Thymus (tissue), 11 donors: Measurements from ENCODE around the gene PNPLA4. TPM values are rescaled to one million over a fixed set of nuclear protein-coding genes. Genes with fewer than 3 reads are reported as not detected.

Experiments used
- DNase-seq, 9 donors: peaks; one replicate each; pipeline ENCODE4 v3.0.0-alpha.2; 2013; ENCODE audit warnings: low spot score in 9 of 9, low read depth in 6 of 9, missing footprints in 1 of 9
- H3K27ac ChIP-seq, 2 donors: one replicate each; pipeline ENCODE4 v1.5.1; 2013; ENCODE audit warnings: control low read depth in 1 of 2, low read depth in 1 of 2, low read length in 1 of 2, mild to moderate bottlenecking in 1 of 2, moderate library complexity in 1 of 2
- H3K27me3 ChIP-seq, 2 donors: one replicate each; pipeline ENCODE4 v1.5.1; 2013; ENCODE audit warnings: low read length in 1 of 2; ENCODE audit not compliant: control insufficient read depth in 2 of 2, insufficient read depth in 1 of 2
- H3K36me3 ChIP-seq, 2 donors: one replicate each; pipeline ENCODE4 v1.5.1; 2013; ENCODE audit warnings: low read length in 1 of 2, mild to moderate bottlenecking in 1 of 2, moderate library complexity in 1 of 2; ENCODE audit not compliant: control insufficient read depth in 2 of 2, insufficient read depth in 2 of 2
- H3K4me1 ChIP-seq, 2 donors: one replicate each; pipeline ENCODE4 v1.5.1; 2013; ENCODE audit warnings: low read length in 2 of 2; ENCODE audit not compliant: control insufficient read depth in 2 of 2, insufficient read depth in 2 of 2
- H3K4me3 ChIP-seq, 2 donors: one replicate each; pipeline ENCODE4 v1.5.1; 2013; ENCODE audit warnings: low read length in 2 of 2, control low read depth in 1 of 2, mild to moderate bottlenecking in 1 of 2
- H3K9me3 ChIP-seq, 2 donors: one replicate each; pipeline ENCODE4 v1.5.1; 2013; ENCODE audit warnings: low read length in 1 of 2, mild to moderate bottlenecking in 1 of 2; ENCODE audit not compliant: control insufficient read depth in 2 of 2, insufficient read depth in 1 of 2
- WGBS: extraction: QIAGEN DNeasy Blood & Tissue Kit; methylation state at CpG from one replicate; pipeline ENCODE4 v1.1.7; 2013; 5-methylcytosine and 5-hydroxymethylcytosine counted together
- polyA plus RNA-seq: library from polyadenylated mRNA; stranded (reverse); fragments of 200-250 nt; gene quantifications from one replicate; pipeline ENCODE4 v1.2.3, GENCODE V29; 2013
- total RNA-seq: library from RNA; stranded (reverse); fragments of 120-200 nt; gene quantifications from one replicate; pipeline ENCODE4 v1.2.4, GENCODE V29; 2013
- donor health status: healthy.

Gene PNPLA4
- total and polyA plus RNA-seq, 2 donors, result 9.1 to 18.3 TPM

GRCh38 chrX:7946960-7947359 is 19.7 kb upstream of the PNPLA4 start:
- no peak for DNase-seq
- H3K4me1 ChIP-seq, result no peaks in the 10 kb centered on the region
- no peaks in the 10 kb centered on the region for H3K36me3 ChIP-seq
- peaks cover 0 to 3% of the 10 kb centered on the region in 2 donors for H3K27me3 ChIP-seq
- no peak overlapping the region for H3K4me3 ChIP-seq
- no peak overlapping the region for H3K27ac ChIP-seq
- 84% methylated on average over 2 of the region's 2 CpGs for WGBS
- H3K9me3 ChIP-seq, result no peaks in the 10 kb centered on the region

- WGBS, result 93% methylated on average over 6 of the region's 6 CpGs
- Histone ChIP-seq H3K4me1 (no peaks in the 10 kb centered on the region), H3K27ac (no peak overlapping the region), H3K4me3 (no peak overlapping the region), H3K9me3 (no peaks in the 10 kb centered on the region), H3K27me3 (peaks cover 0 to 3% of the 10 kb centered on the region in 2 donors), H3K36me3 (no peaks in the 10 kb centered on the region)
- no peak for DNase-seq
These were observed 16.5 kb upstream of the PNPLA4 start for GRCh38 chrX:7943600-7944245.

- DNase-seq, result peak in 2 of 9 donors; percentile 21 to 35
- WGBS, result 41% methylated on average over 3 of the region's 3 CpGs
- H3K9me3 ChIP-seq, result no peaks in the 10 kb centered on the region
- no peaks in the 10 kb centered on the region for H3K4me1 ChIP-seq
- H3K4me3 ChIP-seq, result no peak overlapping the region
- H3K36me3 ChIP-seq, result no peaks in the 10 kb centered on the region
- H3K27me3 ChIP-seq, result no peaks in the 10 kb centered on the region
- H3K27ac ChIP-seq, result no peak overlapping the region
These were observed 14.3 kb upstream of the PNPLA4 start for GRCh38 chrX:7941390-7942042.

GRCh38 chrX:7934026-7934425 is 6.8 kb upstream of the PNPLA4 start:
- H3K9me3 ChIP-seq, result no peaks in the 10 kb centered on the region
- H3K4me3 ChIP-seq, result no peak overlapping the region
- H3K4me1 ChIP-seq, result no peaks in the 10 kb centered on the region
- no peak overlapping the region for H3K27ac ChIP-seq
- H3K36me3 ChIP-seq, result no peaks in the 10 kb centered on the region
- DNase-seq, result no peak
- WGBS, result over 99% methylated on average over 2 of the region's 2 CpGs
- no peaks in the 10 kb centered on the region for H3K27me3 ChIP-seq

GRCh38 chrX:7926914-7927258 is 327 bp downstream of the PNPLA4 start:
- H3K27ac ChIP-seq, result peak overlapping the region; percentile 39 to 80
- H3K9me3 ChIP-seq, result no peaks in the 10 kb centered on the region
- no peaks in the 10 kb centered on the region for H3K27me3 ChIP-seq
- H3K4me1 ChIP-seq, result peaks cover 0 to 11% of the 10 kb centered on the region in 2 donors
- peaks cover 0 to 6% of the 10 kb centered on the region in 2 donors for H3K36me3 ChIP-seq
- DNase-seq, result no peak
- WGBS, result 13% methylated on average over 20 of the region's 20 CpGs
- H3K4me3 ChIP-seq, result peak overlapping the region; percentile 54 to 56

- Histone ChIP-seq H3K4me3 (peak overlapping the region in 1 of 2 donors; percentile 54), H3K36me3 (peaks cover 0 to 6% of the 10 kb centered on the region in 2 donors), H3K27ac (peak overlapping the region in 1 of 2 donors; percentile 39), H3K9me3 (no peaks in the 10 kb centered on the region), H3K4me1 (peaks cover 0 to 11% of the 10 kb centered on the region in 2 donors), H3K27me3 (no peaks in the 10 kb centered on the region)
- 92% methylated on average over 5 of the region's 5 CpGs for WGBS
- DNase-seq, result no peak
These were observed 712 bp downstream of the PNPLA4 start for GRCh38 chrX:7926501-7926900.

- WGBS, result 34% methylated on average over 9 of the region's 9 CpGs
- peaks cover 0 to 6% of the 10 kb centered on the region in 2 donors for H3K36me3 ChIP-seq
- peaks cover 0 to 11% of the 10 kb centered on the region in 2 donors for H3K4me1 ChIP-seq
- H3K4me3 ChIP-seq, result no peak overlapping the region
- peak; percentile 40 to 91 (median 62) for DNase-seq
- no peak overlapping the region for H3K27ac ChIP-seq
- no peaks in the 10 kb centered on the region for H3K9me3 ChIP-seq
- no peaks in the 10 kb centered on the region for H3K27me3 ChIP-seq
These were observed 1.2 kb downstream of the PNPLA4 start for GRCh38 chrX:7925867-7926472.

- 98% methylated on average over 12 of the region's 12 CpGs for WGBS
- Histone ChIP-seq H3K4me1 (peaks cover 0 to 3% of the 10 kb centered on the region in 2 donors), H3K9me3 (no peaks in the 10 kb centered on the region), H3K27me3 (no peaks in the 10 kb centered on the region), H3K27ac (no peak overlapping the region), H3K4me3 (no peak overlapping the region), H3K36me3 (peaks cover 0 to 19% of the 10 kb centered on the region in 2 donors)
- DNase-seq, result no peak
These were observed 5.5 kb downstream of the PNPLA4 start for GRCh38 chrX:7921750-7922149.

GRCh38 chrX:7908821-7909220 is 18.4 kb downstream of the PNPLA4 start:
- Histone ChIP-seq H3K27me3 (no peaks in the 10 kb centered on the region), H3K36me3 (peaks cover 0 to 4% of the 10 kb centered on the region in 2 donors), H3K9me3 (no peaks in the 10 kb centered on the region), H3K4me1 (no peaks in the 10 kb centered on the region), H3K27ac (no peak overlapping the region), H3K4me3 (no peak overlapping the region)
- WGBS, result 98% methylated on average over 5 of the region's 5 CpGs
- DNase-seq, result no peak
